Measurements from ENCODE around the gene PSME3. TPM values are rescaled to one million over a fixed set of nuclear protein-coding genes. Genes with fewer than 3 reads are reported as not detected.

PSME3 gene
- total and polyA plus RNA-seq, 9 of the 15 experiments (the other 6 are each of a cell fraction or from before 2014, with no cell fraction given) = 31.2 to 275 (median 141) TPM

DNA sequence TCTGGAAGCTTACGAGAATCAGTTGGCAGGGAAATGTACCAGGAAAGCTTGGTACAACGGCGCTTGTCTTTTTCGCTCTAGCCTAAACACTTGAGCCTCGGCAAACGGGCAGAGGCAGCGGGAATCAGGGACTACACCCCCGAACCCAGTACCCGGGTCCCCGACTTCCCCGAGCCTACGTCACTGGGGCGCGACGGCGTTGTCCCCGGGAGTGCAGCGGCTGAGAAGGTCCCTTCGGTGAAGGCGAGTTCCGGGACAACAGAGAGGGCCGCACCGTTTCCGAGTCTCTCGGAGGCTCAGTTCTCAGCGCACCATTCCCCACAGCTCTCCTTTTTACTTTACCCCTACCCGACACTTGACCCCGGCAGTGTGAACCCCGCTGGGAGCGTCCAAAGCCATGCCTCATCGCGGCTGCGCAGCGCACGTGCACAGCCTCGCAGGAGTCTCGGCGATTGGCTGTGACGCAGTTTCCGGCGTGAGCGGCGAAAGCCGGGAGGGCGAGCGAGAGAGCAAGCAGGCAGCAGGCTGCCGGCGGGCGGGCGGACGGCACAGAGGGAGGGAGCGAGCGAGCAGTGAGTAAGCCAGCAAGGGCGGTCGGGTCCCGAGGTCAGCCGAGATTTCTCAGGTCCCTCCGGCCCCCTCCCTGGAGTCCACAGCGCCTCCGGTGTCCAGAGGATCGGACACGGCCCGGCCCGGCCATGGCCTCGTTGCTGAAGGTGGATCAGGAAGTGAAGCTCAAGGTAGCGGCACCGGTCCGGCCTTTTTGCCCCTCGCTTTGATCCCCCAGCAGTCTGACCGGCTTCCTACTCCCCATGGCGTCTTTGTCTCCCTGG lies at the start of gene PSME3 (continued):
- TF ChIP-seq ZBTB40 (IDR thresholded peaks at IDR 0.05) (peak; percentile 97), ZBTB40 (CRISPR knock-in tag; IDR thresholded peaks at IDR 0.05) (no peak), SRSF7 (optimal IDR thresholded peaks at IDR 0.05; ENCODE audit: low read depth, low read length) (no peak), PTBP1 (IDR thresholded peaks at IDR 0.05; ENCODE audit: low read depth, low read length) (no peak), PHTF2 (CRISPR knock-in tag; IDR thresholded peaks at IDR 0.05) (no peak), NCOA1 (IDR thresholded peaks at IDR 0.05; ENCODE audit: low read depth) (peak; percentile 97), ELF1 (tag; IDR thresholded peaks at IDR 0.05) (peak; percentile 93), NR2C1 (IDR thresholded peaks at IDR 0.05) (peak; percentile 84), NR2C1 (tag; IDR thresholded peaks at IDR 0.05) (peak; percentile 78), KDM1A (IDR thresholded peaks at IDR 0.05) (peak; percentile 49 to 56; a peak in 2 of 4 replicates), ZNF311 (CRISPR knock-in tag; IDR thresholded peaks at IDR 0.05) (no peak), ZBTB1 (CRISPR knock-in tag; IDR thresholded peaks at IDR 0.05; ENCODE audit: borderline replicate concordance, low read depth) (no peak), PTTG1 (tag; IDR thresholded peaks at IDR 0.05; ENCODE audit: low read depth) (no peak), NR1H2 (CRISPR knock-in tag; IDR thresholded peaks at IDR 0.05) (peak; percentile 71; the same call in 1 of the 2 replicates), NCOA2 (IDR thresholded peaks at IDR 0.05; ENCODE audit: partially characterized antibody in 2 of 2) (no peak), MAFF (IDR thresholded peaks at IDR 0.05; ENCODE audit: low read length) (no peak), HBP1 (CRISPR knock-in tag; IDR thresholded peaks at IDR 0.05) (no peak), ZNF197 (CRISPR knock-in tag; IDR thresholded peaks at IDR 0.05; ENCODE audit: low read depth) (no peak), PHB2 (IDR thresholded peaks at IDR 0.05; ENCODE audit: low read depth) (no peak), ILK (tag; IDR thresholded peaks at IDR 0.05; ENCODE audit: borderline replicate concordance, low read depth) (no peak)

All from K562 (cell line).